ENCODE data around the gene SPRED2. TPM values are rescaled to one million over a fixed set of nuclear protein-coding genes. Genes with fewer than 3 reads are reported as not detected.

The SPRED2 gene
- total RNA-seq, 4 donors from 2014 or later, result 15.6 to 63.0 (median 44.8) TPM

GRCh38 chr2:65374999-65375398 lies 57.4 kb downstream of the SPRED2 start:
- no peaks in the 10 kb centered on the region for H3K36me3 ChIP-seq
- H3K4me3 ChIP-seq, result no peak overlapping the region
- TF ChIP-seq CTCF (IDR thresholded peaks at IDR 0.05), result no peak
- no peak for TF ChIP-seq POLR2A (IDR thresholded peaks at IDR 0.05)
- no peak overlapping the region for H3K27ac ChIP-seq
- H3K9me3 ChIP-seq, result no peaks in the 10 kb centered on the region
- no peak for DNase-seq
- no peaks in the 10 kb centered on the region for H3K27me3 ChIP-seq
- intact Hi-C loops (cut with DNase I; ENCODE audit: low total_unique reads), result no loop called here
- H3K4me1 ChIP-seq, result no peaks in the 10 kb centered on the region

GRCh38 chr2:65374575-65374974 lies 57.8 kb downstream of the SPRED2 start:
- H3K27ac ChIP-seq, result no peak overlapping the region
- no peaks in the 10 kb centered on the region for H3K36me3 ChIP-seq
- no peak for TF ChIP-seq CTCF (IDR thresholded peaks at IDR 0.05)
- no peak for TF ChIP-seq POLR2A (IDR thresholded peaks at IDR 0.05)
- no peak for DNase-seq
- no peaks in the 10 kb centered on the region for H3K9me3 ChIP-seq
- intact Hi-C loops (cut with DNase I; ENCODE audit: low total_unique reads), result no loop called here
- no peaks in the 10 kb centered on the region for H3K27me3 ChIP-seq
- H3K4me3 ChIP-seq, result no peak overlapping the region
- no peaks in the 10 kb centered on the region for H3K4me1 ChIP-seq

- intact Hi-C loops (cut with DNase I; ENCODE audit: low total_unique reads), result no loop called here
- no peak overlapping the region for H3K4me3 ChIP-seq
- H3K27ac ChIP-seq, result no peak overlapping the region
- H3K9me3 ChIP-seq, result no peaks in the 10 kb centered on the region
- no peaks in the 10 kb centered on the region for H3K36me3 ChIP-seq
- no peak for DNase-seq
- TF ChIP-seq CTCF (IDR thresholded peaks at IDR 0.05) (no peak), POLR2A (IDR thresholded peaks at IDR 0.05) (no peak)
- no peaks in the 10 kb centered on the region for H3K4me1 ChIP-seq
- no peaks in the 10 kb centered on the region for H3K27me3 ChIP-seq
Observed at GRCh38 chr2:65373365-65373918, 59.0 kb downstream of the SPRED2 start.

- Histone ChIP-seq H3K27me3 (no peaks in the 10 kb centered on the region), H3K4me3 (no peak overlapping the region), H3K27ac (no peak overlapping the region), H3K9me3 (no peaks in the 10 kb centered on the region), H3K36me3 (no peaks in the 10 kb centered on the region), H3K4me1 (no peaks in the 10 kb centered on the region)
- no peak for DNase-seq
- intact Hi-C loops (cut with DNase I; ENCODE audit: low total_unique reads), result no loop called here
- TF ChIP-seq CTCF (IDR thresholded peaks at IDR 0.05), result no peak
- TF ChIP-seq POLR2A (IDR thresholded peaks at IDR 0.05), result no peak
Observed at GRCh38 chr2:65372619-65373018, 59.8 kb downstream of the SPRED2 start.

- Histone ChIP-seq H3K27me3 (no peaks in the 10 kb centered on the region), H3K4me1 (peaks cover 0 to 5% of the 10 kb centered on the region in 2 donors), H3K9me3 (no peaks in the 10 kb centered on the region), H3K4me3 (no peak overlapping the region), H3K27ac (no peak overlapping the region), H3K36me3 (no peaks in the 10 kb centered on the region)
- intact Hi-C loops (cut with DNase I; ENCODE audit: low total_unique reads), result no loop called here
- TF ChIP-seq CTCF (IDR thresholded peaks at IDR 0.05) (no peak), POLR2A (IDR thresholded peaks at IDR 0.05) (no peak)
- DNase-seq, result no peak
Observed at GRCh38 chr2:65371074-65371434, 61.3 kb downstream of the SPRED2 start.

Measured in uterus (tissue), 4 donors.